Measurements from ENCODE around the gene ANKRD33B.

- TF ChIP-seq CTCF (IDR thresholded peaks at IDR 0.05) (no peak), POLR2A (IDR thresholded peaks at IDR 0.05) (no peak)
These were observed 21.0 kb downstream of the ANKRD33B start for GRCh38 chr5:10584714-10585517.

Data from tibial nerve (tissue), 3 donors.